A204.1 (cell line): ENCODE results near the gene VEGFC.

Experiments used
- FAIRE-seq: peaks from 2 replicates; lab custom pipeline; 2012; peaks lifted over from hg19 to GRCh38; lab: Jason Lieb, UNC

The VEGFC gene

GRCh38 chr4:176760471-176760870 is 32.3 kb downstream of the VEGFC start:
- no peak for FAIRE-seq

GRCh38 chr4:176758731-176759130 is 34.0 kb downstream of the VEGFC start:
- no peak for FAIRE-seq

GRCh38 chr4:176758323-176758722 is 34.4 kb downstream of the VEGFC start:
- FAIRE-seq = no peak

- no peak for FAIRE-seq
Measured at GRCh38 chr4:176755613-176756012, 37.1 kb downstream of the VEGFC start.

- FAIRE-seq = no peak
Measured at GRCh38 chr4:176755001-176755400, 37.7 kb downstream of the VEGFC start.

- FAIRE-seq = no peak
Measured at GRCh38 chr4:176753049-176753448, 39.7 kb downstream of the VEGFC start.

- FAIRE-seq = no peak
Measured at GRCh38 chr4:176752191-176752749, 40.5 kb downstream of the VEGFC start.

- FAIRE-seq = no peak
Measured at GRCh38 chr4:176751061-176751460, 41.7 kb downstream of the VEGFC start.

GRCh38 chr4:176746846-176747245 is 45.9 kb downstream of the VEGFC start:
- no peak for FAIRE-seq

- no peak for FAIRE-seq
Measured at GRCh38 chr4:176745902-176746301, 46.8 kb downstream of the VEGFC start.

- no peak for FAIRE-seq
Measured at GRCh38 chr4:176744091-176744490, 48.6 kb downstream of the VEGFC start.

GRCh38 chr4:176742211-176742610 is 50.5 kb downstream of the VEGFC start:
- FAIRE-seq = no peak

GRCh38 chr4:176741253-176741652 is 51.5 kb downstream of the VEGFC start:
- no peak for FAIRE-seq

GRCh38 chr4:176735300-176735699 is 57.4 kb downstream of the VEGFC start:
- FAIRE-seq = no peak

- FAIRE-seq = no peak
Measured at GRCh38 chr4:176734461-176734860, 58.3 kb downstream of the VEGFC start.

- no peak for FAIRE-seq
Measured at GRCh38 chr4:176729489-176729888, 63.2 kb downstream of the VEGFC start.

- no peak for FAIRE-seq
Measured at GRCh38 chr4:176726803-176727202, 65.9 kb downstream of the VEGFC start.

- FAIRE-seq = no peak
Measured at GRCh38 chr4:176721459-176721858, 71.3 kb downstream of the VEGFC start.

- no peak for FAIRE-seq
Measured at GRCh38 chr4:176718881-176719280, 73.8 kb downstream of the VEGFC start.

GRCh38 chr4:176717237-176717636 is 75.5 kb downstream of the VEGFC start:
- no peak for FAIRE-seq

GRCh38 chr4:176709417-176709816 is 83.3 kb downstream of the VEGFC start:
- no peak for FAIRE-seq

- FAIRE-seq = no peak
Measured at GRCh38 chr4:176708771-176709311, 83.9 kb downstream of the VEGFC start.

- no peak for FAIRE-seq
Measured at GRCh38 chr4:176690716-176691115, 102.0 kb downstream of the VEGFC start.

GRCh38 chr4:176680668-176681180 is 112.0 kb downstream of the VEGFC start:
- no peak for FAIRE-seq
